ENCODE data around the gene TMEM185B.
"Not testable (repeated sequence)": the region's sequence is repeated elsewhere in the genome, so short reads cannot be mapped to it uniquely, and the experiment has no call there.

TMEM185B gene

DNA sequence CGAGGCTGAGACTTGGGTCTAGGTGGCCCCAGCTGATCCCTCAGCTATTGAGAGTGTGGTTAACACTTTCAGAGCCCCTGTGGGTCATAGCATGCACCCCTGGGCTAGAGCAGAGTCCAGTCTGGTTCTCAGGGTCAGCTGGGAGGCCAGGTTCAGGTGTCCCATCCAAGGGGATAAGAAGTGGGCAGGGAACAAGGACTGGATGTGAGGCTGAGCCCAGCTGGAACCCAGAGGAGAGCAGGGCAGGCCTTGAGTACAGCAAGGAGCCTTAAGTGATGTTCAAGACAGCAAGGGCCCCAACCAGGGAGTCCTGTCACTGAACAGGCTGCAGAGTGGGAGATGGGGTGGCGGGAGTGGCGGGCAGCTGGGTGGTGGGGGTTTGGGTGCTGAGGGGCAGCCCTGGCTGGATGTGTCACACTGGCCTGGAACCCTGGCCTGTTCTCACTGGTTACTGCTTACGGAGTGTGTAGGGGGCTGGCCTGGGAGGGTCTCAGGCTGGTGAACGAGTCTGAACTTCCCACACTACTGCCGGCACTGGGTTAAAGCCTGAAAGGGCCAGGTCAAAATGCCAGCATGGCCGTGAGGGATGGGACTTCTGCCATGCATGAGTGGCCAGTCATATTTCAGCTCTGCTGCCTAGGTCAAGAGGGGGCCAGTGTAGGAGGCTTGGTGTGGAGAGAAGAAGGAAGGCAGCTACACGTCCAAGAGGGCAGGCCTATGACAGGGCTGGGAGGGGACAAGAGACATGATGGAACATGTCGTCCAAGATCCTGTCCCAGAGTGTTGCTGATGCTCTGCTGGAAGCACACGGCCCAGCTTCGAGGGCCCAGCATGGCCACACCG lies 13.6 kb downstream of the TMEM185B start:
- no peak for DNase-seq (ENCODE audit: low read depth in 2 of 3, low spot score in 1 of 3)

- DNase-seq (ENCODE audit: low read depth in 2 of 3, low spot score in 1 of 3): no peak
Measured at GRCh38 chr2:120208381-120209353, 14.5 kb downstream of the TMEM185B start.

DNA sequence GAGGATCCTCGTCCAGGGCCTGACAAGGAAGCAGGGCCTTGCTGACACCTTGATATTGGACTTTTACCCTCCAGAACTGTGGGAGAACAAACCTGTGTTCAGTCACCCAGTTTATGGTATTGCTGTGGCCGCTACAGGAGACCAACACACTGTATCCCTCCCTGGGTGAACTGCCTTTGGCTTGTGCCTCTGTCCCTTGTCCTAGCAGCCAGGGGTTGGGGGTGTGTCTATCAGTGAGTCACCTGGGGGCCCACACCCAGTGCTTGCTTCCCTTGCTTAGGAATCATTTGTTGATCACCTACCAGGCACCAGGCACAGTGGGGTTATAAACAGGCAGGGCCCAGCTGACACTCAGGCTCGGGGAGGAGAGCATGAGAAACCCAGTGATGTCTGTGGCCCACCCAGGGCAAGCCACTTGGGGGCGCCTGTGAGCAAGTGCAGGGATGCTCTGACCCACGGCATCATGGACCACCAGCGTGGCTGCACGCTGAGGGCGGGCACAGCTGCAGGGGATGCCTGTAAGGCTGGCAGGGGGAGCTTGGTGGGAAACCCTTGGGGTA lies 17.1 kb downstream of the TMEM185B start:
- DNase-seq (ENCODE audit: low read depth in 2 of 3, low spot score in 1 of 3): peak in 1 of 3 donors; percentile 38

DNA sequence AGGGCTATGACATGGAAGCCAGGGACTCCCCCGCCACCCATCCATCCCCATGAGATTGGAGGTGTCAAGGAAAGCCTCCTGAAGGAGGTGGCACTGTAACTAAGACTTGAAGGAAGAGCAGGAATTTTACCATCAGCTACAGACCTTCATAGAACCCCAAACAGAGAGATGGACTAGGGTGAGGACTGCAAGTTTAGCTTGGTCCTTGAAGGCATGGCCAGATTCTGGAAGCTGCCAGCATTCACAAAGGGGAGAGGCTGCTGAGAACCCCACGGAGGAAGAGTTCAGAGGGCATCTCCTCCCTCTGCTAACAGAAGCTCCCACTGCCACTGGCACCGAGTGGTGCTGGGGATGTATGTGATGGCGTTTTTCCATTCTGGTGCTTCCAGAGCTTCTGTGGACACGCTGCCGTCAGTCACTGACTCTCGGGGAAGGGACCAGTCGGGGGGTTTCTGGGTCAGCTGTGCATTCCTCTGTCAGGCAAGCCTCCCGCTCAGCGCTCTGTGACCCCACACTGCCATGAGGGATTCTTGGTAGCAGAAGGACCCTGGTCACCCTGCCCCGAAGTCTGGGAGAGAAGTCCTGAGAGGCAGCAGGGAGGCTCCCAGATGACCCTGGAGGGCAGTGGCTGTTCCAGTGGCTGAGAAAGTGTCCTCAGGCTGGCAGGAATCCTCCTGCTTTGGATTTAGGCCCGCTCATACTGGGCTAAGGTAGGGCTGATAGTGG lies 18.1 kb downstream of the TMEM185B start:
- no peak for DNase-seq (ENCODE audit: low read depth in 2 of 3, low spot score in 1 of 3)

- DNase-seq (ENCODE audit: low read depth in 2 of 3, low spot score in 1 of 3): no peak
Measured at GRCh38 chr2:120204417-120204816, 18.8 kb downstream of the TMEM185B start.

DNA sequence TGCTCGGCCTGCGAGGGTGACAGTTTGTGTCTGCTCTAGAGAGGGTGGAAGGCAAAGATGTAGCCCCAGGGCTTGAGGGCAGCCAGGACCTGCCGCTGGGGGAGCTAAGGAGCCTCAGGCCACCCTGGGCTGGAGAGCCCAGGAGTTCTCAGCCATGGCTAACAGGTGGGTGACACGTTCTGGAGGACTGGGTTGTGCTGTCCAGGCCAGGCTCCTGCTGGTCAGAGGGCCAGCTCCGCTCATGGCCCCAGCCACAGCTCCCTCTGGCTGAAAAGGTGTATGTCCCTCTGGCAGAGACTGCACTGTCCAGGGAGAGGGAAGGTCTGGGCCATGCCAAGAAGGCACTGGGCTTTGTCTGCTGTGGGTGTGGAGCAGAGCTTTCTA lies 19.2 kb downstream of the TMEM185B start:
- DNase-seq (ENCODE audit: low read depth in 2 of 3, low spot score in 1 of 3): no peak

DNA sequence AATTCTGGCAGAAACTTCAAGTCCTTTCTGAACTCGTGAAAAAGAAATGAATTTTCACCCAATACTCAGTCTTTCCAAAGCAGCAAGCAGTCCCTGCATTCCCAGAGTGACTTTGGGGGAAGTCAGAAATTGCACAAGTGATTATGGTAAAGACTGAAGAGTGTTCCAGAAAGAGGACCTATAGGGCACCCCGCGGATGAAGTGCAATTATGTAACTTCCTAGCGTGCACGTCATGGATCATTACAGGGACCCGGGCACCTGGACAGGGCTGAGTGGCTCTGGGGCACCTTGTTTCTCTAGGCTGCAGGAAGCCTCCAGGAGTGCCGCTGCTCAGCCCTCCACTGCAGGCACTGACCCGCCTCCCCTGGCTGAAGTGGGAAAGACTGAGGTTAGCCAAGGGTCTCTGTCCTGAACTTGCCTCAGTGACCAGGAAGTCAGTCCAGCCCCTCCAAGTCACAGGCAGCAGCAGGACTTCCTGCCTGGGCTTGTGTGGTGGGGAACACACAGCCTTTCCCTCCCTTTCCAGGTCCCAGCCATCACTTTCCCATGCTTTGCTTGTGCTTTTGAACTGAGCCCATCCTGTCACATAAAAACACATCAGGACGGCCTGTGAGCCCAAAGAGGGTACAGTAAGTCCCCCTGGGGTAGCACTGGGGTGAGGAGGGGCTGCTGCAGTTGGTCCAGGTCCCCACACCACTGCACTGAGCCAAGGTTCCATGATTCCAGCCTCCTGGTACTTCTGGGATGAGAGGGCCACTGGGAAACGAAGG lies 19.8 kb downstream of the TMEM185B start:
- DNase-seq (ENCODE audit: low read depth in 2 of 3, low spot score in 1 of 3): no peak

DNA sequence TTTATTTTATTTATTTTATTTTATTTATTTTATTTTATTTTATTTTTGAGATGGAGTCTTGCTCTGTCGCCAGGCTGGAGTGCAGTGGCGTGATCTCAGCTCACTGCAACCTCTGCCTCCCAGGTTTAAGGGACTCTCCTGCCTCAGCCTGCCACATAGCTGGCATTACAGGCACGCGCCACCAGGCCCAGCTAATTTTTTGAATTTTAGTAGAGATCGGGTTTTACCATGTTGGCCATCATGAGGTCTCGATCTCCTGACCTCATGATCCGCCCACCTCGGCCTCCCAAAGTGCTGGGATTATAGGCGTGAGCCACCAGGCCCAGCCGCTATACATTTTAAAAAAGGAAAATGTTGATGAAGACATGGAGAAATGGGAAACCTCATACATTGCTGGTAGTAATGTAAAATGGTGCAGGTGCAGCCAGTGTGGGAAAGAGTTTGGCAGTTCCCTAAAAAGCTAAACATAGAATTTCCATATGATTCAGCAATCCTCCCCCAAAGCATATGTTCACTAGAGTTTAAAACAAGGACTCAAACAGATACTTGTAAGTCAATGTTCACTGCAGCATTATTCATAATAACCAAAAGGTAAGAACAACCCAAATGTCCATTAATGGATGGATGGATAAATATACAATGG lies 23.3 kb downstream of the TMEM185B start:
- DNase-seq (ENCODE audit: low read depth in 2 of 3, low spot score in 1 of 3): not testable (repeated sequence)

GRCh38 chr2:120195553-120195952 lies 27.6 kb downstream of the TMEM185B start:
- DNase-seq (ENCODE audit: low read depth in 2 of 3, low spot score in 1 of 3): no peak

- DNase-seq (ENCODE audit: low read depth in 2 of 3, low spot score in 1 of 3): no peak
Measured at GRCh38 chr2:120192280-120192679, 30.9 kb downstream of the TMEM185B start.

GRCh38 chr2:120189189-120189588 lies 34.0 kb downstream of the TMEM185B start:
- no peak for DNase-seq (ENCODE audit: low read depth in 2 of 3, low spot score in 1 of 3)

- DNase-seq (ENCODE audit: low read depth in 2 of 3, low spot score in 1 of 3): no peak
Measured at GRCh38 chr2:120182019-120182560, 41.1 kb downstream of the TMEM185B start.

- DNase-seq (ENCODE audit: low read depth in 2 of 3, low spot score in 1 of 3): no peak
Measured at GRCh38 chr2:120180066-120180465, 43.1 kb downstream of the TMEM185B start.

GRCh38 chr2:120179396-120179795 lies 43.8 kb downstream of the TMEM185B start:
- no peak for DNase-seq (ENCODE audit: low read depth in 2 of 3, low spot score in 1 of 3)

DNA sequence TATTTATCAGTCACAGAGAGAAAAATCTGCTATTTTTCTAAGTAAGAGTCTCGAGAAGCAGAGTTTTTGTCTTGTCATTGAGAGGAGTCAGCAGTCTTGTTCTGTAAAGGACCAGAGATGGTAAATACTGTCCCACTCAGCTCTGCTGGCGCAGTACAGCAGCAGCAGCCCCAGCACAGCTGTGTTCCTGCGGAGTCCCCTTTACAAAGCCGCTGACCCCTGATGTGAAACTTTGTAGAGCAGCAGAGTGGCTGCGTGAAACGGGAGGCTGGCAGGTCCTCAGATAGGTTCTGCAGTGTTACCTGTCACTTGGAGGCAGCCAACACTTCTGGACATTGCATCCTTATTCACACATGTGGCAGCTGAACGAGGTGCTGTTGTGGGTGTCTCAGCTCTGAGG lies 45.2 kb downstream of the TMEM185B start:
- DNase-seq (ENCODE audit: low read depth in 2 of 3, low spot score in 1 of 3): no peak

DNA sequence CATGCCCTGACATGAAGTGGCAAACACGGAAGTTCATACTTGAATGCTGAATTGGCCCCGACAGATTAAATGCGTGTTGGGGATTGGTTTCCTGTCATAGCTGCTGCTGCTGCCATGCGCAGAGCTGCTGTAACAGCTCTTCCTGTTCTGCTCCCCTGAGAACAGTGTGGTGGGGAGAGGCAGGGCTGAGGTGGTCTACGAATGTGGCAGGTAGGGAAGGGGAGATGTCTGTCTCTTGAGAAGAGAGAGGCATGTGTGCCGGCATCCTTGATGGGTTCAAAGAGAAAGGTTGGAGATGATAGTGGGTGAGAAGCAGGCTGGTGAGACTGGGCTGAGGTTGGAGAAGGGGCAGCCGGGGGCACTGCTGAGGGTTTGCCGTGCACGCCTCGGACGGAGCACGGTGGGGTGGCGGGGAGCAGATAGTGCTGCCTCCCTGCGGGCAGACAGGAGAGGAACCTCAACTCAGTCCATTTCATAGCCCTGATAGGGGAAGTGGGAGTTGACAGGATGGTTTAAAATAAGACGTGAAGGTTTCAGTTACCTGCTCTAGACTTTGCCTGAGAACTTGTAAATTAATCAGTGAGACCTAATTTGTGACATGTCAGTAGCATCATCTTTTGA lies 46.1 kb downstream of the TMEM185B start:
- DNase-seq (ENCODE audit: low read depth in 2 of 3, low spot score in 1 of 3): peak; percentile 63 to 67 (median 65)

- no peak for DNase-seq (ENCODE audit: low read depth in 2 of 3, low spot score in 1 of 3)
Measured at GRCh38 chr2:120176526-120176925, 46.7 kb downstream of the TMEM185B start.

- DNase-seq (ENCODE audit: low read depth in 2 of 3, low spot score in 1 of 3): peak in 1 of 3 donors; percentile 42
Measured at GRCh38 chr2:120174963-120175581, 48.1 kb downstream of the TMEM185B start.
